GM18858 (cell line): ENCODE data around the gene RSAD2.
"Not testable (repeated sequence)": the region's sequence is repeated elsewhere in the genome, so short reads cannot be mapped to it uniquely, and the experiment has no call there.

Experiments
- ATAC-seq: cut with Tn5 transposase; IDR thresholded peaks from one replicate; pipeline ENCODE4 v1.9.1; 2021; ENCODE audit not compliant: unreplicated experiment

The RSAD2 gene

GRCh38 chr2:6877402-6878304, at the start of gene RSAD2:
RSAD2 (plus strand) TSS chr2:6877777; CDS start chr2:6877801, 24 bp downstream.
- ATAC-seq: peak; percentile 81

- ATAC-seq: no peak
These were observed 49.3 kb upstream of the RSAD2 start for GRCh38 chr2:6828299-6828584.

GRCh38 chr2:6831229-6831628, 46.3 kb upstream of the RSAD2 start:
- no peak for ATAC-seq

- ATAC-seq: no peak
These were observed 44.8 kb upstream of the RSAD2 start for GRCh38 chr2:6832596-6833299.

- ATAC-seq: no peak
These were observed 44.3 kb upstream of the RSAD2 start for GRCh38 chr2:6833300-6833604.

- ATAC-seq: no peak
These were observed 43.4 kb upstream of the RSAD2 start for GRCh38 chr2:6834163-6834562.

- ATAC-seq: no peak
These were observed 42.1 kb upstream of the RSAD2 start for GRCh38 chr2:6835467-6835866.

- no peak for ATAC-seq
These were observed 38.8 kb upstream of the RSAD2 start for GRCh38 chr2:6838673-6839319.

- no peak for ATAC-seq
These were observed 35.9 kb upstream of the RSAD2 start for GRCh38 chr2:6841537-6842287.

GRCh38 chr2:6845312-6845711, 32.3 kb upstream of the RSAD2 start:
- ATAC-seq: no peak

- no peak for ATAC-seq
These were observed 31.7 kb upstream of the RSAD2 start for GRCh38 chr2:6845903-6846302.

- no peak for ATAC-seq
These were observed 31.0 kb upstream of the RSAD2 start for GRCh38 chr2:6846540-6846939.

- ATAC-seq: no peak
These were observed 30.5 kb upstream of the RSAD2 start for GRCh38 chr2:6846967-6847681.

GRCh38 chr2:6852195-6852594, 25.4 kb upstream of the RSAD2 start:
- ATAC-seq: no peak

- no peak for ATAC-seq
These were observed 23.2 kb upstream of the RSAD2 start for GRCh38 chr2:6854416-6854815.

GRCh38 chr2:6855860-6856547, 21.6 kb upstream of the RSAD2 start:
- ATAC-seq: no peak

- ATAC-seq: no peak
These were observed 21.0 kb upstream of the RSAD2 start for GRCh38 chr2:6856548-6856920.

GRCh38 chr2:6858466-6859027, 19.0 kb upstream of the RSAD2 start:
- ATAC-seq: not testable (repeated sequence)

GRCh38 chr2:6860296-6860695, 17.3 kb upstream of the RSAD2 start:
- no peak for ATAC-seq

GRCh38 chr2:6863792-6864191, 13.8 kb upstream of the RSAD2 start:
- ATAC-seq: no peak
